Mucosa of stomach (tissue), 1 donor: ENCODE data around the gene BMERB1.

Experiments
- H3K27me3 ChIP-seq: one replicate; pipeline ENCODE4 v1.7.0; 2013; ENCODE audit warnings: mild to moderate bottlenecking, low read length; ENCODE audit not compliant: control insufficient read depth, insufficient read depth
- H3K36me3 ChIP-seq: one replicate; pipeline ENCODE4 v1.7.0; 2013; ENCODE audit warnings: low read length; ENCODE audit not compliant: control insufficient read depth, insufficient read depth
- H3K4me1 ChIP-seq: one replicate; pipeline ENCODE4 v1.7.0; 2013; ENCODE audit warnings: mild to moderate bottlenecking, low read length; ENCODE audit not compliant: control insufficient read depth, insufficient read depth
- H3K4me3 ChIP-seq: one replicate; pipeline ENCODE4 v1.7.0; 2013; ENCODE audit warnings: low read length
- H3K9ac ChIP-seq: one replicate; pipeline ENCODE4 v1.7.0; 2013; ENCODE audit warnings: mild to moderate bottlenecking, low read length, moderate library complexity
- H3K9me3 ChIP-seq: one replicate; pipeline ENCODE4 v1.7.0; 2013; ENCODE audit warnings: mild to moderate bottlenecking, low read length, moderate library complexity; ENCODE audit not compliant: control insufficient read depth
- donor health status: Pancreatic carcinoma.

The BMERB1 gene

GRCh38 chr16:15490123-15490711, 55.8 kb downstream of the BMERB1 start:
- no peaks in the 10 kb centered on the region for H3K4me1 ChIP-seq
- no peak overlapping the region for H3K4me3 ChIP-seq
- H3K9ac ChIP-seq: no peak overlapping the region
- no peaks in the 10 kb centered on the region for H3K9me3 ChIP-seq
- no peaks in the 10 kb centered on the region for H3K36me3 ChIP-seq
- H3K27me3 ChIP-seq: no peaks in the 10 kb centered on the region

GRCh38 chr16:15491411-15491810, 57.0 kb downstream of the BMERB1 start:
- Histone ChIP-seq H3K4me3 (no peak overlapping the region), H3K9me3 (no peaks in the 10 kb centered on the region), H3K36me3 (no peaks in the 10 kb centered on the region), H3K27me3 (no peaks in the 10 kb centered on the region), H3K4me1 (no peaks in the 10 kb centered on the region), H3K9ac (no peak overlapping the region)

- H3K4me3 ChIP-seq: no peak overlapping the region
- no peaks in the 10 kb centered on the region for H3K9me3 ChIP-seq
- H3K9ac ChIP-seq: no peak overlapping the region
- H3K4me1 ChIP-seq: no peaks in the 10 kb centered on the region
- no peaks in the 10 kb centered on the region for H3K36me3 ChIP-seq
- no peaks in the 10 kb centered on the region for H3K27me3 ChIP-seq
Observed at GRCh38 chr16:15492091-15492740, 57.8 kb downstream of the BMERB1 start.

- no peaks in the 10 kb centered on the region for H3K27me3 ChIP-seq
- no peaks in the 10 kb centered on the region for H3K9me3 ChIP-seq
- no peaks in the 10 kb centered on the region for H3K4me1 ChIP-seq
- no peak overlapping the region for H3K4me3 ChIP-seq
- H3K9ac ChIP-seq: no peak overlapping the region
- H3K36me3 ChIP-seq: no peaks in the 10 kb centered on the region
Observed at GRCh38 chr16:15493466-15494180, 59.2 kb downstream of the BMERB1 start.

GRCh38 chr16:15494236-15494635, 59.8 kb downstream of the BMERB1 start:
- no peak overlapping the region for H3K9ac ChIP-seq
- no peaks in the 10 kb centered on the region for H3K4me1 ChIP-seq
- H3K4me3 ChIP-seq: no peak overlapping the region
- no peaks in the 10 kb centered on the region for H3K9me3 ChIP-seq
- H3K27me3 ChIP-seq: no peaks in the 10 kb centered on the region
- H3K36me3 ChIP-seq: no peaks in the 10 kb centered on the region

GRCh38 chr16:15495898-15496297, 61.5 kb downstream of the BMERB1 start:
- Histone ChIP-seq H3K4me1 (no peaks in the 10 kb centered on the region), H3K36me3 (no peaks in the 10 kb centered on the region), H3K9ac (no peak overlapping the region), H3K27me3 (no peaks in the 10 kb centered on the region), H3K9me3 (no peaks in the 10 kb centered on the region), H3K4me3 (no peak overlapping the region)

GRCh38 chr16:15498427-15499175, 64.2 kb downstream of the BMERB1 start:
- H3K9me3 ChIP-seq: no peaks in the 10 kb centered on the region
- no peaks in the 10 kb centered on the region for H3K36me3 ChIP-seq
- no peaks in the 10 kb centered on the region for H3K27me3 ChIP-seq
- no peak overlapping the region for H3K9ac ChIP-seq
- H3K4me1 ChIP-seq: no peaks in the 10 kb centered on the region
- no peak overlapping the region for H3K4me3 ChIP-seq

GRCh38 chr16:15502041-15502725, 67.8 kb downstream of the BMERB1 start:
- Histone ChIP-seq H3K4me3 (no peak overlapping the region), H3K9me3 (no peaks in the 10 kb centered on the region), H3K4me1 (no peaks in the 10 kb centered on the region), H3K27me3 (no peaks in the 10 kb centered on the region), H3K9ac (no peak overlapping the region), H3K36me3 (no peaks in the 10 kb centered on the region)

GRCh38 chr16:15506441-15506840, 72.1 kb downstream of the BMERB1 start:
- Histone ChIP-seq H3K4me3 (no peak overlapping the region), H3K9ac (no peak overlapping the region)

GRCh38 chr16:15507301-15507958, 73.0 kb downstream of the BMERB1 start:
- H3K27me3 ChIP-seq: no peaks in the 10 kb centered on the region
- no peaks in the 10 kb centered on the region for H3K4me1 ChIP-seq
- no peaks in the 10 kb centered on the region for H3K9me3 ChIP-seq
- H3K36me3 ChIP-seq: no peaks in the 10 kb centered on the region
- H3K9ac ChIP-seq: no peak overlapping the region
- no peak overlapping the region for H3K4me3 ChIP-seq

More at GRCh38 chr16:15506441-15506840, 72.1 kb downstream of the BMERB1 start:
- Histone ChIP-seq H3K36me3 (no peaks in the 10 kb centered on the region), H3K4me1 (no peaks in the 10 kb centered on the region), H3K27me3 (no peaks in the 10 kb centered on the region), H3K9me3 (no peaks in the 10 kb centered on the region)

GRCh38 chr16:15507959-15508627, 73.7 kb downstream of the BMERB1 start:
- Histone ChIP-seq H3K36me3 (no peaks in the 10 kb centered on the region), H3K27me3 (no peaks in the 10 kb centered on the region), H3K4me3 (no peak overlapping the region), H3K9me3 (no peaks in the 10 kb centered on the region), H3K9ac (no peak overlapping the region), H3K4me1 (no peaks in the 10 kb centered on the region)
